ENCODE measurements around the gene AK9.
A peak's percentile ranks its signal among the peaks of the same experiment; 100 is the strongest.

AK9 gene

GRCh38 chr6:109690737-109691621 is at the start of gene AK9, which contains the start of gene FIG4:
AK9 (minus strand) TSS chr6:109691202; CDS start chr6:109675745, 15,457 bp downstream.
FIG4 (plus strand) TSS chr6:109691296; CDS start chr6:109691436, 140 bp downstream.
- no peaks in the 10 kb centered on the region for H3K36me3 ChIP-seq (ENCODE audit: control insufficient read depth, insufficient read depth, low read length)
- peak within 1 kb of the TSS; percentile 97 for H2AFZ ChIP-seq
- peaks cover 5% of the 10 kb centered on the region for H3K4me1 ChIP-seq
- no peaks in the 10 kb centered on the region for H3K9me3 ChIP-seq (ENCODE audit: control insufficient read depth, low read length)
- peak within 1 kb of the TSS; percentile 96 for H3K4me2 ChIP-seq (ENCODE audit: low read length)
- H3K9ac ChIP-seq, result peak within 1 kb of the TSS; percentile 61
- H3K4me3 ChIP-seq (ENCODE audit: low read depth, low read length), result peak within 1 kb of the TSS; percentile 93
- no peaks in the 10 kb centered on the region for H3K79me2 ChIP-seq
- TF ChIP-seq, protein P1, sequence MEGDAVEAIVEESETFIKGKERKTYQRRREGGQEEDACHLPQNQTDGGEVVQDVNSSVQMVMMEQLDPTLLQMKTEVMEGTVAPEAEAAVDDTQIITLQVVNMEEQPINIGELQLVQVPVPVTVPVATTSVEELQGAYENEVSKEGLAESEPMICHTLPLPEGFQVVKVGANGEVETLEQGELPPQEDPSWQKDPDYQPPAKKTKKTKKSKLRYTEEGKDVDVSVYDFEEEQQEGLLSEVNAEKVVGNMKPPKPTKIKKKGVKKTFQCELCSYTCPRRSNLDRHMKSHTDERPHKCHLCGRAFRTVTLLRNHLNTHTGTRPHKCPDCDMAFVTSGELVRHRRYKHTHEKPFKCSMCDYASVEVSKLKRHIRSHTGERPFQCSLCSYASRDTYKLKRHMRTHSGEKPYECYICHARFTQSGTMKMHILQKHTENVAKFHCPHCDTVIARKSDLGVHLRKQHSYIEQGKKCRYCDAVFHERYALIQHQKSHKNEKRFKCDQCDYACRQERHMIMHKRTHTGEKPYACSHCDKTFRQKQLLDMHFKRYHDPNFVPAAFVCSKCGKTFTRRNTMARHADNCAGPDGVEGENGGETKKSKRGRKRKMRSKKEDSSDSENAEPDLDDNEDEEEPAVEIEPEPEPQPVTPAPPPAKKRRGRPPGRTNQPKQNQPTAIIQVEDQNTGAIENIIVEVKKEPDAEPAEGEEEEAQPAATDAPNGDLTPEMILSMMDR (IDR thresholded peaks at IDR 0.05), result peak; percentile 30
- no peaks in the 10 kb centered on the region for H3K27me3 ChIP-seq (ENCODE audit: control insufficient read depth, insufficient read depth, low read length)
- peak within 1 kb of the TSS; percentile 93 for H3K27ac ChIP-seq

- Histone ChIP-seq H3K79me2 (no peaks in the 10 kb centered on the region), H3K4me2 (ENCODE audit: low read length) (no peak overlapping the region), H3K9me3 (ENCODE audit: control insufficient read depth, low read length) (no peaks in the 10 kb centered on the region), H3K27ac (no peak overlapping the region), H3K36me3 (ENCODE audit: control insufficient read depth, insufficient read depth, low read length) (no peaks in the 10 kb centered on the region), H3K4me1 (peaks cover 4% of the 10 kb centered on the region), H2AFZ (no peak overlapping the region), H3K27me3 (ENCODE audit: control insufficient read depth, insufficient read depth, low read length) (no peaks in the 10 kb centered on the region), H3K9ac (no peak overlapping the region), H3K4me3 (ENCODE audit: low read depth, low read length) (no peak overlapping the region)
- TF ChIP-seq, protein P1 (IDR thresholded peaks at IDR 0.05), result no peak
Measured at GRCh38 chr6:109740787-109741186, 49.8 kb upstream of the AK9 start.

GRCh38 chr6:109739686-109740085 is 48.7 kb upstream of the AK9 start:
- no peak overlapping the region for H3K27ac ChIP-seq
- H3K36me3 ChIP-seq (ENCODE audit: control insufficient read depth, insufficient read depth, low read length), result no peaks in the 10 kb centered on the region
- no peaks in the 10 kb centered on the region for H3K9me3 ChIP-seq (ENCODE audit: control insufficient read depth, low read length)
- no peaks in the 10 kb centered on the region for H3K79me2 ChIP-seq
- TF ChIP-seq, protein P1 (IDR thresholded peaks at IDR 0.05), result no peak
- no peak overlapping the region for H3K4me2 ChIP-seq (ENCODE audit: low read length)
- H3K4me3 ChIP-seq (ENCODE audit: low read depth, low read length), result no peak overlapping the region
- H3K9ac ChIP-seq, result no peak overlapping the region
- no peak overlapping the region for H2AFZ ChIP-seq
- no peaks in the 10 kb centered on the region for H3K27me3 ChIP-seq (ENCODE audit: control insufficient read depth, insufficient read depth, low read length)
- peaks cover 4% of the 10 kb centered on the region for H3K4me1 ChIP-seq

DNA sequence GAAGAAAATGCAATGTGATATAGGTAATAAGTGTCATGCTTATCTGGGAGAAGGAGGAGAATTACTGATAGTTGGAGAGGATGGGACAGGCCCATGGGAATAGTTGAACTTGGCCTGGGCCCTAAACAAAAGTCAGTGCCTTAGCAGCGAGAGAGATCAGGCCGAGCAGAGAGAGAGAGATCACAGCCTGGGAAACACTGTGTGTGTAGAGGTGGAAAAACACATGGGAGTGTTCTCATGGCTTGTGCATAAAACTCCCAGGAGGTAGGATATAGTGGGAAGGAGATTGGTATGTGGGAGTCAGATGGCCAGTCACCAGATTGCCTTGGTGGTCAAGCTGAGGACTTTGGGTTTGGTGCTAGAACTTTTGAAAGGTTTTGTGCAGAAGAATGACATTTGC is 47.7 kb upstream of the AK9 start:
- Histone ChIP-seq H3K4me1 (peaks cover 4% of the 10 kb centered on the region), H3K27ac (no peak overlapping the region), H3K9me3 (ENCODE audit: control insufficient read depth, low read length) (no peaks in the 10 kb centered on the region), H3K79me2 (no peaks in the 10 kb centered on the region), H3K36me3 (ENCODE audit: control insufficient read depth, insufficient read depth, low read length) (no peaks in the 10 kb centered on the region), H3K4me2 (ENCODE audit: low read length) (no peak overlapping the region), H3K27me3 (ENCODE audit: control insufficient read depth, insufficient read depth, low read length) (no peaks in the 10 kb centered on the region), H2AFZ (no peak overlapping the region), H3K9ac (no peak overlapping the region), H3K4me3 (ENCODE audit: low read depth, low read length) (no peak overlapping the region)
- TF ChIP-seq, protein P1 (IDR thresholded peaks at IDR 0.05), result no peak
